GM10266 (cell line): ENCODE data around the gene RNF4.
A peak's percentile ranks its signal among the peaks of the same experiment; 100 is the strongest.

ENCODE experiments used
- DNase-seq: peaks from one replicate; pipeline ENCODE4 v3.0.0; 2012; ENCODE audit errors: extremely low spot score
- TF ChIP-seq, protein P1 (sequence below): IDR thresholded peaks from 2 replicates; pipeline ENCODE4 v1.5.1; 2012; ENCODE audit warnings: mild to moderate bottlenecking, low read depth; ENCODE audit not compliant: control insufficient read depth, insufficient read depth; ENCODE audit errors: missing control alignments

The RNF4 gene

DNA sequence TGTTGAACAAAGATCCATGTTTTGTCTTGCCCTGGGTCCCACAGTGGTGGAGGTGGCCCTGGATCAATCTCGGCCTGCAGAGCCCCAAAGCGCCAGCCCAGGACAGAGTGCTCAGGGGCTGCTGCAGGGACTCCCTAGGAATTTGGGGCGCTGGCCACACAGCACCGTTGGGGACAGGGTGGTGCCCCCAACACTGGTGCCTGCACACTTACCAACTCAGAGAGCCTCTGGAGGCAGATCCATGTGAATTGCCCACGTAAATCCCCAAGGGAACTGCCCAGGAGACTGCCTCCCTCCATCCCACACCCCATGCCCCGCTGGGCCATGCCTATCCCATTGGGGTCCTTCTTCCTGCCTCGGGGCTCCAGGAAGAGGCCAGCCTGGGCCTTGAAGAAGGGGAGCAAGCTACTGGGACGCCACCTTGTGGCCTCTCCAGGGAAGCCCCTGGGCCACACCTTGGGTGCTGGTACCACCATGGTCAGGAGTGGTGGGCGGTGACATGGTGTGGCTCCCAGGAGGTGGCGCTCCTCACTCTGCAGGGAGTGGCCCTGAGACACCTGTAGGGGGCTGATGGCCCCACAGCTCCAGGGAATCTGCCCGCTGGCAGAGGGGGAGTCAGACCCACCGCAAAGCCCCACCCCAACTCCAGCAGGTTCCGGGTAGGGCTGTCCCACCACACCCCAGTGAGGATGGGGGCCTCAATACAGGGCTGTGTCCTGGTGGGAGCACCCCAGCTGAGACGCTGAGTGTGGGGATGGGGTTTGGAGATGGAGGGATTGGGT is 27.3 kb upstream of the RNF4 start:
- peak; percentile 96 for DNase-seq
- TF ChIP-seq, protein P1, sequence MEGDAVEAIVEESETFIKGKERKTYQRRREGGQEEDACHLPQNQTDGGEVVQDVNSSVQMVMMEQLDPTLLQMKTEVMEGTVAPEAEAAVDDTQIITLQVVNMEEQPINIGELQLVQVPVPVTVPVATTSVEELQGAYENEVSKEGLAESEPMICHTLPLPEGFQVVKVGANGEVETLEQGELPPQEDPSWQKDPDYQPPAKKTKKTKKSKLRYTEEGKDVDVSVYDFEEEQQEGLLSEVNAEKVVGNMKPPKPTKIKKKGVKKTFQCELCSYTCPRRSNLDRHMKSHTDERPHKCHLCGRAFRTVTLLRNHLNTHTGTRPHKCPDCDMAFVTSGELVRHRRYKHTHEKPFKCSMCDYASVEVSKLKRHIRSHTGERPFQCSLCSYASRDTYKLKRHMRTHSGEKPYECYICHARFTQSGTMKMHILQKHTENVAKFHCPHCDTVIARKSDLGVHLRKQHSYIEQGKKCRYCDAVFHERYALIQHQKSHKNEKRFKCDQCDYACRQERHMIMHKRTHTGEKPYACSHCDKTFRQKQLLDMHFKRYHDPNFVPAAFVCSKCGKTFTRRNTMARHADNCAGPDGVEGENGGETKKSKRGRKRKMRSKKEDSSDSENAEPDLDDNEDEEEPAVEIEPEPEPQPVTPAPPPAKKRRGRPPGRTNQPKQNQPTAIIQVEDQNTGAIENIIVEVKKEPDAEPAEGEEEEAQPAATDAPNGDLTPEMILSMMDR, result peak; percentile 89

DNA sequence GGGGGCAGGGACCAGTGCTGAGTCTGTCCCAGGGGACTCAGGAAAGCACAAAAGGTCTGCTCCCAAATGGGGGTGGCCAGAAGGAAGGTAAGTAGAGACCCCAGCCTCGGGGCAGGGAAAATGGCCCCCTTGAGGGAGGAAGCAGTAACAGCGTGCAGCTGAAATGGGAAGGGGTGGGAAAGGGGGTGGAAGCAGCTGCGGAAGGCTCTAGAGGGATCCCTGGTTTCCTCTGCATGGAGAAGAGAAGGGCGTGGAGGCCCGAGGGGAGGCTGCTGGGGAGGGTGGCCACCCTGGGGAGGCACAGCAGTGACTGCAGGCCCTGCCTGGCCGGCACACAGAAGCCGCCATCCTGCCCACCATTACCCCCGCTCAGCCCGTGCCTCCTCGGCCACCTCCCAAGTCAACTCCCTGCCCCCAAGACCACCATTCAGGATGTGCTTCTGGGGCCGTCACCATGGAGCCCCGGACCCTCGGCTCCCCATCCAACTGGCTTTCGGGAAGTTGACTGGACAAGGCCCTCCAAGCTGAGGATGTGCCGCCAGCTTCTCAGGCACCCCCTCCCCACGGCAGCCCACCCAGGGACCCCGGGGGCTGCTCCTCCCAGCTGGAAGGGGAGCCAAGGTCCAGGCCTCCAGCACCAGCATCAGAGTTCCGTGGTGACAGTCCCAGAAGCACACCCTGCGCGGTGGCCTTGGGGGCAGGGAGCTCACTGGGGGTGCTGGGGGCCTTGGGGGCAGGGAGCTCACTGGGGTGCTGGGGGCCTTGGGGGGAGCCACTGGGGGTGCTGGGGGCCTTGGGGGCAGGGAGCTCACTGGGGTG is 26.5 kb upstream of the RNF4 start:
- DNase-seq, result no peak

DNA sequence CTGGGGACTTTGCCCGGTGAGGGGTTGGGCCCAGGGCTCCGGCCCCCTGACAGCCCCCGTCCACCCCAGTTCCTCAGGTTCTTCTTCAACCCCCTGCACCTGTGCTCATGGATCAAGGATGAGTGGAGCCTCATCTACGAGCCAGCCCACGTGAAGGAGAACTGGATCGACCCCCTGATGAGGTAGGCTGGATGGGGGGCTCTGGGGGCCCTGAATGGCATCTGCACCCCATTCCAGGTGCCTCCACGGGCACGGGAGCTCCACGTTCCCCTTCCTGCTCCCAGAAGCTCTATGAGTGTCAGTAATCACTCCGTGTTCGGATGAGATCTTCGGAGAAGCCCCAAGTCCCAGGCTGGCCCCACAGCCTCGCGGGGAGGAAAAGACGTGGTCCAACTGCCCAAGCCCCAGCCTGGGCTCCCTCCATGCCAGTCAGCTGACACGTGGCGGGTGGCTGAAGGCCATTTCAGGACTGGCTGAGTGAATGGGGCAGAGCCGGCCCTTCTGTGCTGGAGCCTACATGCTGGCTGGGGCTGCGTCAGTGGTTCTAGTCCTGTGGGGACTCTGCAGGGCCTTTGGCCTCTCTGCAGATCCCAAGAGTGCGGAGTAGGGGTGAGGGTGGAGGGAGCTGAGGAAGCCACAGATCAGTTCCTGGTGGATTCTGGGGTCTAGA is 25.7 kb upstream of the RNF4 start:
- TF ChIP-seq, protein P1, result no peak
- DNase-seq, result no peak

More for the DNA sequence above, 26.5 kb upstream of the RNF4 start:
- TF ChIP-seq, protein P1, result no peak

DNA sequence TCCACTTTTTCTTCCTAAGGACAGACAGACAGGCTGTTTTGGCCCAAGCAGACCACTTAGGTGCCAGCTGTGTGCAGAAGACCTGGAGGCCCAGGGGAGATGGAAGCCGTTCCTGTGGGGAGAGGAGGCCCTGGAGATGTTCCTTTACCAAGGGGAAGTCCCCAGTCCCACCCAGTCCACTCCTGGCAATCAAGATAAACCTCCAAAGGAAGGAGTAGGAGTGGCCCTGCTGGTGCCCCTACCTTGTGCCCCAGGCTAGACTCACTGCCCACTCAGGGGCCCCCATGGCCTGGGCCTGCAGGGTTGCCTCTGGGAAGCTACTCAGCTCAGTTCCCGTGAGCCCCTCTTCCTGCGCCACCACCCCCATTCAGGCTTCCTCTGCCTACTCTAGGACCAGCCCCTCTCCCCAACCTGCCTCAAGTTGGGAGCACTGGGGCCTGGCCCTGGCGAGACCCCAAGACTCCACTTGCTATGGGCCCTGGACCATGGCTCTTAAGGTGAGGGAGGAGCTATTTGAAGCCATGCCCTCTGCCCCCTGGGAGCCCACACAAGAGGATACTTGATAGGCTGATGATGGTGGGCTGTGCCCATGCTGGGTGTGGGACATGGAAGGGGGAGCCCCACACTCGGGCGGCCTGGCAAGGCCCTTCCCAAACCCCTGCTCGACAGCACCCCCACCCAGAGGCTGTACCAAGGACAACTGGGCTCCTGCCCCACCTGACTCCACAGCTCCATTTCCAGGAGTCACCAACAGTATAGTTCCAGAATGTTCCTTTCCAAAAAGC is 24.8 kb upstream of the RNF4 start:
- TF ChIP-seq, protein P1, result no peak
- DNase-seq, result no peak

DNA sequence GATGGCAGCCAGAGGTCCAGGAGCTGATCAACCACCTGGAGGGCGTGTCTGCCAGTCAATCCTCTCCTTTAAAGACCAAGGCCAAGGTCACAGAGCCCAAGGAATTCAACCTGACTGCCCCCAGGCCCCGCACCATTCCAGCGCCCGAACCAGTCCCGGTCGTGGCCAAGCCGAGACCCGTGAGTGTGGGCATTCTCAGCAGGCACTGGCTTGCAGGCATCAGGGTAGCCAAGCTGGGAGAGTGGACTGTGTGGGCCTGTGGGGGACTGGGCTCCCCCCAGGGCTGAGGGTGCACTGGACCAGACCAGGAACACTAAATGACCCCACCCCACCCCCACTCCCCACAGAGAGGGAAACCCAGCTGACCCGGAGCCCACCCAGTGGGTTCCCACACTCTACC is 23.8 kb upstream of the RNF4 start:
- TF ChIP-seq, protein P1, result no peak
- no peak for DNase-seq

DNA sequence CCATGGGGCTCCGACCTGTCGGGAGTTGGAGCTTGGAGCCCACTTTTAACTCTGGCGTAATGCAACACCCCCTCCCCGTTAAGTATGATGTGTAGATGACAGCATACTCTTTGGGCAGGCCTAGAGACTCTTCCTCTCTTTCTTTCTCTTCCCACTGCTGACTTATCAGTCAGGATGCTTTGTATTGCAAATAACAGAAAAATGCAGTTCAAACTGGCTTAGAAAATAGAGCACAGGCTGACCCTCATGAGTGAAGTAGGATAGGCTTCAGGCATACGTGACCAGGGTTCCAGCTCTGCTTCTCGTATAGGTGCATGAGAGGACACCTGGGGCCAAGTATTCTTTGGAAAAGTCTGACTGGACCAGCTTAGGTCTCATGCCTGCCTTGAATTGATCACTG is 23.3 kb upstream of the RNF4 start:
- TF ChIP-seq, protein P1, result no peak
- DNase-seq, result no peak
